HG03460 (cell line): Measurements from ENCODE around the gene SPEF2.

Source experiments
- ATAC-seq: cut with Tn5 transposase; IDR thresholded peaks from one replicate; pipeline ENCODE4 v1.9.1; 2021; ENCODE audit not compliant: unreplicated experiment

The SPEF2 gene

DNA sequence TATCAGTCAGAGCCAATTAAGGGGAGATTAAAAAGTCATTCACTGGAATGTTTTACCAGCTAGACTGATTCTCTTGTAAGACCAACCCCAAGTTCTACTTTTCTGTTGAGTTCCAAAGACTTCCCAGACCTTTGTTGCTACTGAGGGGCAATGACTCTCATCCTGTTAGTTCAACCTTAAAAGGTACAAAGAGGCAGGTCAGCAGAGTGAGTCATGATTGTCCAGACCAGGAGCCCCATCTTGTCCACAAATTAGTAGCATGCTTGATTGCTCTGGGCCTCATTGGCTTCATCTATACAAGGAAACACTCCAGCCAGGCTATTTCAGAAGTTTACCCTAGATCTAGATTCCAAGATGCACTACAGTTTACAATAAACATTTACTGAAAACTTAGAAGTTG lies 159.1 kb downstream of the SPEF2 start:
- ATAC-seq, result no peak

DNA sequence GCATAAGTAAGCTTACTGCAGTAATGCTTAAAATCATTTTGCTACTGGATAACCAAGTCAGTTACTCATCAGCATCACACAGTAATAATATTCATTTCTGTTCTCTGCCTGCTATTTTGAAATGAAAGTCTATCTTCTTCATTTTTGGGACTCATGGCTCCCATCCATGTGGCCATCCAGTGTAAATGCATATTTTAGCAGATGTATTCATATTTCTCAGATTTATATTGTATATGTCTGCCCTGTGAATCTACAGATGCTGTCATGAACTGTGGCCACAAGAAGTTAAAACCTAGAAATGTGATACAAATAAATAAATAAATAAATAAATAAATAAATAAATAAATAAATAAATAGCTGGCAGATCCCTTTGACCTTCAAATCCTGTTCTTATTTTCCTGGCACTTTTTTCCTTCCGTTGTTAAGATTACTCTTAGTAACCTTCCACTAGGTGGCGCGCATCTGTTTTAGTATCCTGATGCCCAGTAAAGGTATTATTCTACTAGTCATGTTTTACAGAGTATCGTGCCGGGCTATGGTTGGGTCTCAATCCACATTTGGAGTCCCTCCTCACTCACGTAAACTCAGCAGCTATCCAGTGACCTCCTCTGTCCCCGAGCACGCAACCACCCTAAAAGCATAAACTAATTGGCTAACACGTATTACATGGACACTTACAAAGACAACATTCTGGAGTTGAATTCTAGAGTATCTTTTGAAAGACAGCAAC lies 159.9 kb downstream of the SPEF2 start:
- ATAC-seq, result no peak

DNA sequence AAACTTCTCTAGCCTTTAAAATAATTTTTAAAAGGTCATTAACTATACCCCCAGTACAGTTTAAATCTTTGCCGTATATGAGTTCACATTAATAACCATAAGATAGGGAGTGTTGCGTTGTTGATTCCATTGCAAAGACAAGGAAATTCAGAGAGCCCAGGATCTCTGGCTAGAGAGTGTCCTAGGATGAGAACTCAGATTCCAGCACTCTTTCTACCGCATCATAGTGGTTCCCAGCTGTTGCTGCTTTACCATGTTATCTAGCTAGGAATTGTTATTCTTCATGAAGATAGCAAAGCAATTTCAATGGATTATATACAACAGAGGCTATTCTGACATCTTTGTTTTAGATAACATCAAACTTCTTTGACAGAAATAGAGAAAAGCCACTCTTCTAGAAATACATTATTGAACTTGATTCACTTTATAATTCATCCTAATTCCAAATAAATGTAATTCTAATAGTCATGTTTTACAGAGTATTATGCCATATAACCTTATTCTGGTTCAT lies 160.7 kb downstream of the SPEF2 start:
- no peak for ATAC-seq

DNA sequence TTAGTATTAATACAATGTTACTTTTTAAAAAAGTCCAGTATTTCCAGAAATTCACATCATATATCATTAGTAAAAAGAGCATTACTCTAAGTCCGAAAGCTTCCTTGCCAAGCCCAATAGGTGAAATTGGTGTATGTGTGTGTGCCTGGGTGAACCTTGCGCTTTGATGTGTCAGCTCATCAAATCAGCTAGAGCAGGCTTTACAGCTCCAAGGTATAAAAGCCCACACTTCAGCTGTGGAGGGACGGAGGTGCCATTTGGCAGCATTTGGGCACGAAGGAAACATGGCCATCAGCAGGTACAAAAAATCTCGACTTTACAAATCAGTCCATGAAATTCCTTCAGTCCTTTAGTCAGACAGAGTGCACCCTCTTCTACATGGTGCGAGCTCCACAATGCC lies 162.6 kb downstream of the SPEF2 start:
- ATAC-seq, result no peak

DNA sequence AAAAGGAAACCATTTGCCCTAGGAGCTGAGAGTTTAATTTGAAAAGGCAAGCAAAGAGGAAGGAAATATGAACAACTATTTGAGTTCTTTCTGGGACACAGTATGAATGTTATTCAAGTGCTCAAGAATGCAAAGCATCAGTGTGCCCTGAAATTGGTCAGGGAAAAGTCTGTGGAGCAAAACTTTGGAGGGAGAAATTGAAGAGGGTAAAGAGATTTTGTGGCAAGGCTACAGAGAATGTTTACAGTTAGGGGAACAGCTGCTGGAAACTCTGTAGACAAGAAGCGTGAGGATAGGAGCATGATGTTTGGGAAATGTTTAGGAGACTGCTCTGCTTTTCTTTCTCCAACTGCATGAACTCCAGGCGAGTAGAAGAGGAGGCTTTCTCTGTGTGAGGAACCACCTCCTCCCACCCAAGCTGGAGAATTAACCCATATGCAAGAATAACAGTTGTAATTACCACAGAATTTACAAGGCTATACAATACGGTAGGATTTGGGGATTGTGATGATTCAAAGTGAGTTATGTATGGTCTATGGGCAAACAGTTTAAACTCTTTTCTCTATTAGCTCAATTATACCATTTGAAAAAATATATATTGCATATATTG lies 163.6 kb downstream of the SPEF2 start:
- ATAC-seq, result no peak

DNA sequence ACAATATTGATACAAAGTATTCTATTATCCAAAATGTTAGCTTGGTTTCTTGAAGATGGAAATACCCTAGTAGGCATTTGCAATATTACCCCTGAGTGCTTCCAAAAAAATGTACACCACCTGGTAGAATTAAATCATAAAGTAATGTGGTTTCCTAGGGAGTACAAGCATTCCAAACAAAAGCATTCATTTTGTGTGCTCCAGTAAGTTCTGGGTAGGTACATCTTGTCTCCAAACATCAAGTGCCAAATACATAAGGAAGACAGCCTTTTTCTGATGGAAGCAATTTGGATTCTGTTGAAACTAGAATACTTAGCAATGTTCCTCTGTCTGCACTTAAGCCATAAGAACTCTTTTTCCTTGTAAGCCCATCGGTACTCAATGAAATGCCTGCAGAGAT lies 165.9 kb downstream of the SPEF2 start:
- no peak for ATAC-seq

DNA sequence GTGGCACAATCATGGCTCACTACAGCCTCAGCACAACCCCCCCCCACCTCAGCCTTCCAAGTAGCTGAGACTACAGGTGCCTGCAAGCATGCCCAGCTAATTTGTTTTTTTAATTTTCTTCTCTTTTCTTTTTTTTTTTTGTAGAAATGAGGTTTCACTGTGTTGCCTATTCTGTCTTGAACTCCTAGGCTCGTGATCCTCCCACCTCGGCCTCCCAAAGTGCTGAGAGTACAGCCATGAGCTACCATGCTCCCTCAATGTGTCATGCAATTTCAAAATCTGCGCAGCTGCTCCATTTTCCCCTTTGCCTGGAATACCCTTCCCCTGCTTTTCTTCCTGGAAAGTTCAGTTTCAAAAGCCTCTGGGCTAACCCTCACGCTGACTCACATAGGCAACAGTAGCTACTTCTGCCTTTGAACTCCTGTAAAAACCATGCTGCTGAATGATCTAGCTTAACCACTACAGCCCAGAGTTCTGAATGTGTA lies 168.0 kb downstream of the SPEF2 start:
- no peak for ATAC-seq

DNA sequence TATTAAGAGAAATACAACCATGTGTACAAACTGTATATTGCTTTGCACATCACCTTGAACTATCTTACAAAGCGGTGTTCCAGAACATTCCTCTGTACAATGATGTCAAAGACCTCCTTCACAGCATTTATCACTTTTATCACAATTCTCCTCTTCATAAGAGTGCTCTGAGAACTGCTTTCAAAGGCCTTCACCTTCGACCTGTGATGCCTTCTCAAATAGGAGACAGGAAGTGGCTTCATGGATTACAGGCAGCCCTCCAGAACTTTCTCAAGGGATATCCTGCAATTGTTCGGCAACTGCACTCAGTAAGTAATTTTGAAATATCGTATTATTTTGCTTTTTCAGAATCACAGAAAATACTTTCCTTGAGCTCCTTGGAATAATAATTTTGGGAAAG lies 171.1 kb downstream of the SPEF2 start:
- ATAC-seq, result no peak

DNA sequence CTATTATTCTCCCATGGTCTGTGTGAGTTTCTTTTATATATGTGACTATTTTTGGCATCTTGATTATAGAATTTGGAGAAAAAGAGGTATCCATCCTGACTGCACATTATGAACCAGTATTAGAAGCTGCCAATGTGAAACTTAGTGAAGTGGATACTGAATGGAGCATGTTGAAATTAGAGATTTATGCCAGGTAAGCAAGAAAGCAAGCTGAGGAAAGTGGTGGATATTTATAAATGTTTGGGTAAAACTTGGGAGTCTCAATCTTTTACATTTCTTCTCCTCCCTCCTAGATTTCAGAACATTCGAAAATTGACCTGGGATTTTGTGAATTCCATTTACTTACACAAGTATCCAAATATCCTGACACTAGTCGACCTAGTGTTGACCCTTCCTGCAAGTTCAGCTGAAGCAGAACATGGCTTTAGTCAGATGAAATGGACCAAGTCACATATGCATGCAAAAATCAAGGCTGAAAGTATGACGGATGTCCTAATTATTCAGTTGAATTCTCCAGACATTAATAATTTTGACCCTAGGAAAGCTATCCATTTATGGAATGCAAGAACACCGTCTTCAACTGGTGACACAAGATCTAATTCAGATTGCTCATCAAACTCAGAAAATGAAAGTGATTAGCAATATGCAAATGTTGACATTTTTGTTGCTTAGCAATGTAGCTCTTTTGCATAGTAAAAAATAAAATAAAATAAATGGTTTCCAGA lies 172.2 kb downstream of the SPEF2 start:
- ATAC-seq, result no peak

DNA sequence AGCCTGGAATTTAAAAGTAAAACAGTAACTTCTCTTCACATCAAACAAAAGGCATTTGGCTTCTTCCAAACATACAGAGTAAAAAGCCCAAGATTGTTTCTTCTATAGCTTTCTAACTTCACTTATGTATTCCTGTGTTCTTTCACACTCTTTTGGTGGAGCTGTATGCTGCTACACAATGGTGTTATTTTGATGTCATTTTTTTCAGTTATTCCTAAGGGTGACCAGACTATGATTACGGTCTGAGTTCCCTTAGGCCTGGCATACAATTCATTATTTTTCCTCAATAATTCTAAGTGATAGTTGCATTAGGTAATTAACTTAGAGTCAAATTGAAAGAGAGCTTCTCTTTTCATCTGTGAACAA lies 172.8 kb downstream of the SPEF2 start:
- ATAC-seq, result no peak

DNA sequence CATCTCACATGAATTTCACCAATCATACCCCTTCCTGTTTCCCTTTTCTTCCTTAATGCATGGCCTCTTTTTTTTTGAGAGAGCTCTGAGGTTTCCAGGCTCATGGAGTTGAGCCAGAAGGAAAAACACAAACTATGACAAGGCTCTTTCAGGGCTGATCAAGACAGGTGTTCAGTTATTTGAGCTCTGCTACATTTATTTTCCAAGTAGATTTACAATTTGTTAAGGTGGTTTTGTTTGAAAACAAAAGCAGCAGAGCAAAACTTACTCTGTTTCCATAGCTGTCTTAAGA lies 176.6 kb downstream of the SPEF2 start:
- ATAC-seq, result no peak

DNA sequence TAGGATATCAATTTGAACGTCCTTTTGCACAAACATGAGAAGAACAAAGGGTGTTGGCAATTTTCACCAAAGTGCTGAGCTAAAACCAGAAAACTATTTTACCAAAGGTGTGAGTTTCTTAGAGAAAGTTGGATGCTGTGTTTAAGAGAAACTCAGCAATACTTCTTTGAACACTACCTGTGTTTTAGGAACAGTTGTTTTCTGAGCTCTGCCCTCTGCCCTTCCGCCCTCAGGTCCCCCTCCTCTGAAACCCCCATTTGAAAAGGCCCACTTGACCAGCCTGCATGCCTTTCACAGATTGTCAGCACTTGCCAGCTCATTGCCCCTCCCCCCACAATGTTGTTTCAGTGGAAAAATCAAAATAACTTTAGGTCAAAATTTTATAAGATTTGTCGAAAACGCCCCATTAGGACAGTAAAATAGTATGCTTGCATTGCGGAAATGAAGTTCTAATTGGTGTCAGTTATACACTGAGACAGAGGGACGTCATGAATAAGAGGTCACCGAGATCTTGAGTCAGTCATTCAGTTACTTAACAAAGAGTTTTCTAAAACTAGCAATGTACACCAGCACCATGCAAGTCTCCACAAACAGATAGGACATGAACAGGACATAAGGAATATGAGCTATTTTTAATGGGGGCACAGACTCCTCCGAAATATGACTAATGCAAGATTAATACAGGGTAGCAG lies 177.2 kb downstream of the SPEF2 start:
- no peak for ATAC-seq

DNA sequence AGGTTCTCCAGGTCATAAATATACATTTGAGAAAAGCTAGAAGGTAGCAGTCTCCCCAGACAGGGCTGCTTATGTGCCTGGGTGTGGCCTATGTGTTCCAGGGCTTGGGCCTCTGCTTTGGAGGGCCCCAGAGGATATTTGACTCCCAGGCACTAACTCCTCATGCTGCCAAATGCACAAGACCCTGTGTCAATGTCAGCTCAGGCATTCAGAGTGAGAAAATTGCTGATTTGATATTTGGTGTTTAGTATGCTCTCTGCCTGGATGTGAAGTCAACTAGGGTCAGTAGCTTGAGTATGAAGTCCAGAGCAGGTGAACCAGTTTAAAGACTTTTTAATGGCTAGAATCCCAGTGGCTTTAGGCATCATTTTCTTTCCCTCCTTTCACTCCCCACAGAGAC lies 181.5 kb downstream of the SPEF2 start:
- ATAC-seq, result no peak

DNA sequence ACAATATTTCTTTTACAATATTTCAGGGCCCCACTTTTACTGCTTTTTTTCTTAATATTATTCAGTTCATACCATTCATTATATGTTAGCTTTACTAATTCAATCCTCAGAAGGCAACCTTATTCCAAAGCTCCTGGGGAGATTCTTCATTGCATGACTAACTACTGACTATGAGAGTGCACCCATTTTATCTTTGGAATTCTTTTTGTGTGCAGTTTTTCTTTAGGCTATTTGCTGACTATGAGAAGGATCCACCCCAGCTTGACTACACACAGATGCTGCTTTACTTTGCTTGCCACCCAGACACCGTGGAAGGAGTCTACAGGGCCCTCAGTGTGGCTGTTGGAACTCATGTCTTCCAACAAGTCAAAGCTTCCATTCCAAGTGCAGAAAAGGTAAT lies 182.1 kb downstream of the SPEF2 start:
- no peak for ATAC-seq

DNA sequence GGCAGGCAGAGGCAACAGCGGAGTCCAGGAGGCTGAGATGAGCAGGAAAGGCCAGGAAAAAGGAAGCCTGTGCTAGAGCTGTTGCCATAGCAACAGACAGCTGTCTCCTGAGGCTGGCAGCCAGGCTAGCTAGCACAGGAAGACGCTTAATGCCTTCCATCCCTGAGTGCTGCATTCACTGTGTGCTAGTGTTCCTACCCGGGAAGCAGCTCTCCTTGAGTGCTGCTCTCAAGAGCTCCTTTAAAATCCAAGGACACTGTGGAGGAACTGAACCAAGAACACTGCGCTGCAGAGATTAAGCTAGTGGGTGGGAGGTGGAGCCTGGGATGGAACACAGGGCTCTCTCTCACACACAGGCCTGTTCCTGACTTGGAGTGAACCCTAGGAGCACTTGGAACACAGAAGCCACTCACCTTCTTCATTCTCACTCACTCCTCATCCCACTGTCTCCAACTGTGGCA lies 185.6 kb downstream of the SPEF2 start:
- ATAC-seq, result no peak

DNA sequence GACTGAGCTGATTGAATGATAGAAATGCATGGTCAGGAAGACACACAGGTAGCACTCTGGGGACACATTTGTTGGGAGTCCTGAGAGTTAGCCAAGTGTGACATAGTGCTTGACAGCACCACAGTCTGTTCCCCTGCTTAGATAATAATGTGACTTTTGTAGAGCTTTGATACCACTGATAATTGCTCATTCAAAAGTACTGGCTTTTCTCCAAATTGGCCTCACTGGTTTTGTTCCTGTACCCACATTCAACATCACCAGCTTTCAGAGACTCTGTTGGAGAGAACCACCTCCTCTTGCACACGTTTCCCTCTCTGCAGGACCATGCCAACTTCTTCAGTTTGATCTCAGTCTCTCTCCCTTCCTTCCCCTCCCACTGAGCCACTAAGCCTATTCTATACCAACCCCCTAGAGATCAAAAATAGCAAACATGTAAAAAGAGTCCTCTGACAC lies 186.6 kb downstream of the SPEF2 start:
- ATAC-seq, result no peak

DNA sequence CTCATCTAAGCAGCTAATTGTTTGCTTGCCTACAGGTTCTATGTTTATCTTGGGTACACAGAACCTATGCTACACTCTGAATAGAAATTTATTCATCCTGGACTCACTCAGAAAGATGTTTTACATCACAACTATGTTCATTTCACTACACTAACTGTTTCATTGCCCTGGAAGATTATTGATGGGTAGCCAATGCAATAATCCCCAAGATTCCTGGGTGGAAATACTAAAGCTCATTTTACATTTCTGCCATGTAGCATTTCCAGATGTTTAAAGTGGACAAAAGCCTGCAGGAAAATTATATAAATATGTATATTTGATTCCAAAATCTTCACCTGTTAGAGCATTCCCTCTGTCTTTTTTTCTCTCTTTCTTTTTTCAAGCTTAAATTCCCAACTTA lies 187.2 kb downstream of the SPEF2 start:
- ATAC-seq, result no peak

DNA sequence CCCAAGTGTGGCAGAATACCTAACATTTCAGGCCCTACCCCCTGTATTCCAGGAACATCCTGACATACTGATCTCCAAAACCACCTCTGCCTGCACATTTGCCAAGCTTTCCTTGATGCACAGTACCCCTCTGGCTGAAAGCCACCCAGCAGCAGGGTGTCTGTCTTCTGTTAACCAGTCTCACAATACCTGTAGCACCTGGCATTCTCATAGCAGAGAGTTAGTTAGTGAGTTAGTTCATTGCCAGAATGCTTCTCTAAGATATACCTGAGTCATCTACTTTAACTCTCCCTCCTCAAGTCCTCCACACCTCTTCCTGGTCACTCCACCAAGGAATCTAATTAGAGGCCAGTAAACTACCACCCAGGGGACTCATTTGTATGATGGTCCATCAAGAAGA lies 192.9 kb downstream of the SPEF2 start:
- ATAC-seq, result no peak

DNA sequence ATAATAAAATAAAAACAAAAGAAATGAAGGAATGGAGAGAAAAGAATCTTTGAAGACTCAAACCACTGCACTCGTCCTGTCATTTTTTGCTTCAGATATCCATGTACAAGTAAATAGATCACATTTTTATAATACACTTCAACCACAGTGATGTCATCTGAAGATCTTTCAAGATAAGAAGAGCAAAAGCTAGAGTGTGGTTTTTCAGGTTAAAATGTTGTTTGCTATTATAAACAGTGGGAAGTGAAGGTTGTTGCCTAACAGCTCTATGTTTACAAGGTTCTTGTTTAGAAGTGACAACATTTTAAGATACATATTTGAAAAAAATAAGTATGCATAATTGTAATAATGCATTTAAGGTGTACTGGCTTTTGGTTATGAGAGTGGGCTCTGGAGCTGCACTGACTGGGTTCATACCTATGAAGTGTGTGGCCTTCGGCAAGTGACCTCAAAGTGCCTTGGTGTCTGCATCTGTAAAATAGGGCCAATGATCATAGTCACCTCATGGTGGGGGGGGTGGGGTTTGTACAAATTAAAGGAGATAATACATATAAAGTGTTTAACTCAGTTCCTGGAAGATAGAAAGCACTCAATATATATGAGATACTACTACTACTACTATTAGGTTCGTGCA lies 193.6 kb downstream of the SPEF2 start:
- ATAC-seq, result no peak

DNA sequence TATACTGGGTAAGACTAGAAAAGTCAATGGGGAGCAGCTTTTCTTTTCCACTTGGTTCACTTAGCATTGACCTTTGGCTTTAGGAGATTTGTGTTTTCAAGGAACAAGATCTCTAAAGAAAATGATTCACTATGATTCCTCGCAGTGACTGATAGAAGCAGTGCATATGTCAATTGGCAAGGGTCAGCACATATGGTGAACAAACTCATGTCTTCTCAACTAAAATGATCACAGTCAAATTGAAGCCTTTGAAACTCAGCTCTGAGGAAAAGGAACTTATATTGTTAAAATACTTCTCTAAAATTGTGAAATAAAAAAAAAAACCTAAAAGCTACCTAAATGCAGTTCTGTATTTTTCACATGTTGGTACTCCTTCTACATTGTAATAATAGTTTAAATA lies 195.9 kb downstream of the SPEF2 start:
- no peak for ATAC-seq
